ENCODE data around the gene STT3A.

GRCh38 chr11:125569915-125570621 lies 22.6 kb upstream of the STT3A start:
- TF ChIP-seq, protein P1, sequence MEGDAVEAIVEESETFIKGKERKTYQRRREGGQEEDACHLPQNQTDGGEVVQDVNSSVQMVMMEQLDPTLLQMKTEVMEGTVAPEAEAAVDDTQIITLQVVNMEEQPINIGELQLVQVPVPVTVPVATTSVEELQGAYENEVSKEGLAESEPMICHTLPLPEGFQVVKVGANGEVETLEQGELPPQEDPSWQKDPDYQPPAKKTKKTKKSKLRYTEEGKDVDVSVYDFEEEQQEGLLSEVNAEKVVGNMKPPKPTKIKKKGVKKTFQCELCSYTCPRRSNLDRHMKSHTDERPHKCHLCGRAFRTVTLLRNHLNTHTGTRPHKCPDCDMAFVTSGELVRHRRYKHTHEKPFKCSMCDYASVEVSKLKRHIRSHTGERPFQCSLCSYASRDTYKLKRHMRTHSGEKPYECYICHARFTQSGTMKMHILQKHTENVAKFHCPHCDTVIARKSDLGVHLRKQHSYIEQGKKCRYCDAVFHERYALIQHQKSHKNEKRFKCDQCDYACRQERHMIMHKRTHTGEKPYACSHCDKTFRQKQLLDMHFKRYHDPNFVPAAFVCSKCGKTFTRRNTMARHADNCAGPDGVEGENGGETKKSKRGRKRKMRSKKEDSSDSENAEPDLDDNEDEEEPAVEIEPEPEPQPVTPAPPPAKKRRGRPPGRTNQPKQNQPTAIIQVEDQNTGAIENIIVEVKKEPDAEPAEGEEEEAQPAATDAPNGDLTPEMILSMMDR (IDR thresholded peaks at IDR 0.05): no peak
- TF ChIP-seq POLR2A (IDR thresholded peaks at IDR 0.05): no peak

Measured in heart left ventricle (tissue), 13 donors.